Loucy (cell line): ENCODE data around the gene TEAD3.

ENCODE experiments used
- H2AFZ ChIP-seq: fragments of 200-600 bp; sonication (generic); 2 replicates; pipeline ENCODE4 v1.6.0; 2016; ENCODE audit warnings: antibody characterized with exemption, mild to moderate bottlenecking, low read length, moderate library complexity
- H3F3A ChIP-seq: fragments of 200-600 bp; 2 replicates; pipeline ENCODE4 v1.6.0; 2016; ENCODE audit warnings: antibody characterized with exemption, low read depth, mild to moderate bottlenecking
- H3K27me3 ChIP-seq: fragments of 200-600 bp; sonication (generic); 2 replicates; pipeline ENCODE4 v1.6.1; 2014; ENCODE audit warnings: low read length, mild to moderate bottlenecking; ENCODE audit not compliant: insufficient read depth, poor library complexity, severe bottlenecking
- H3K36me3 ChIP-seq: fragments of 200-600 bp; sonication (generic); 2 replicates; pipeline ENCODE4 v1.6.1; 2016; ENCODE audit warnings: low read length; ENCODE audit not compliant: insufficient read depth
- H3K4me1 ChIP-seq: fragments of 200-600 bp; sonication (generic); 2 replicates; pipeline ENCODE4 v1.5.1; 2014; ENCODE audit warnings: low read length, mild to moderate bottlenecking; ENCODE audit not compliant: insufficient read depth, poor library complexity, severe bottlenecking
- H3K4me2 ChIP-seq: fragments of 200-600 bp; sonication (generic); 2 replicates; pipeline ENCODE4 v1.6.0; 2014; ENCODE audit warnings: antibody characterized with exemption, low read length, low read depth, mild to moderate bottlenecking; ENCODE audit not compliant: poor library complexity, severe bottlenecking
- H3K4me3 ChIP-seq: fragments of 200-600 bp; sonication (generic); 2 replicates; pipeline ENCODE4 v1.5.1; 2014; ENCODE audit warnings: low read length, mild to moderate bottlenecking, mixed read lengths; ENCODE audit not compliant: poor library complexity, severe bottlenecking
- H3K79me2 ChIP-seq: fragments of 200-600 bp; sonication (generic); 2 replicates; pipeline ENCODE4 v1.6.1; 2014; ENCODE audit warnings: low read length; ENCODE audit not compliant: insufficient read depth
- H3K9ac ChIP-seq: fragments of 200-600 bp; sonication (generic); 2 replicates; pipeline ENCODE4 v1.6.0; 2014; ENCODE audit warnings: mild to moderate bottlenecking, low read depth, low read length, moderate library complexity; ENCODE audit not compliant: poor library complexity, severe bottlenecking
- H3K9me2 ChIP-seq: fragments of 200-600 bp; sonication (generic); replicated peaks from 2 replicates; pipeline ENCODE4 v1.6.1; 2016; ENCODE audit warnings: low read depth, low read length, mixed read lengths
- H3K9me3 ChIP-seq: fragments of 200-600 bp; sonication (generic); 2 replicates; pipeline ENCODE4 v1.6.1; 2014; ENCODE audit warnings: mild to moderate bottlenecking, antibody characterized with exemption, low read length, low read depth; ENCODE audit not compliant: insufficient read depth
- H4K20me1 ChIP-seq: fragments of 200-600 bp; sonication (generic); 2 replicates; pipeline ENCODE4 v1.6.0; 2014; ENCODE audit warnings: antibody characterized with exemption, low read length, mild to moderate bottlenecking; ENCODE audit not compliant: insufficient read depth, poor library complexity, severe bottlenecking
- CTCF ChIP-seq: fragments of 200-600 bp; sonication (generic); conservative IDR thresholded peaks from 2 replicates; pipeline ENCODE4 v1.5.1; 2014; ENCODE audit warnings: mild to moderate bottlenecking, antibody characterized with exemption, low read length
- EZH2phosphoT487 ChIP-seq: fragments of 200-600 bp; IDR thresholded peaks from 2 replicates; pipeline ENCODE4 v1.6.1; 2018; ENCODE audit warnings: antibody characterized with exemption, mild to moderate bottlenecking, moderate library complexity, borderline replicate concordance

Gene TEAD3

GRCh38 chr6:35533981-35534380, 37.1 kb upstream of the TEAD3 start:
- Histone ChIP-seq H3K79me2 (no peaks in the 10 kb centered on the region), H3K9me2 (no peaks in the 10 kb centered on the region), H3K9me3 (no peaks in the 10 kb centered on the region), H4K20me1 (no peaks in the 10 kb centered on the region), H3K4me3 (no peak overlapping the region), H3K9ac (no peak overlapping the region), H2AFZ (no peak overlapping the region), H3K36me3 (no peaks in the 10 kb centered on the region), H3K27me3 (no peaks in the 10 kb centered on the region), H3K4me2 (no peak overlapping the region), H3F3A (no peaks in the 10 kb centered on the region), H3K4me1 (no peaks in the 10 kb centered on the region)
- TF ChIP-seq EZH2phosphoT487, result no peak

GRCh38 chr6:35532126-35532525, 35.2 kb upstream of the TEAD3 start:
- Histone ChIP-seq H3K36me3 (no peaks in the 10 kb centered on the region), H3K9me3 (no peaks in the 10 kb centered on the region), H2AFZ (no peak overlapping the region), H3K4me3 (no peak overlapping the region), H4K20me1 (no peaks in the 10 kb centered on the region), H3K9ac (no peak overlapping the region), H3K4me2 (no peak overlapping the region), H3K79me2 (no peaks in the 10 kb centered on the region), H3K27me3 (no peaks in the 10 kb centered on the region), H3K9me2 (no peaks in the 10 kb centered on the region), H3F3A (no peaks in the 10 kb centered on the region), H3K4me1 (no peaks in the 10 kb centered on the region)
- TF ChIP-seq CTCF, result no peak
- no peak for TF ChIP-seq EZH2phosphoT487

- Histone ChIP-seq H2AFZ (no peak overlapping the region), H3K4me2 (no peak overlapping the region), H3K9me2 (no peaks in the 10 kb centered on the region), H3K79me2 (no peaks in the 10 kb centered on the region), H3K9me3 (no peaks in the 10 kb centered on the region), H3K4me1 (no peaks in the 10 kb centered on the region), H3F3A (no peaks in the 10 kb centered on the region), H3K36me3 (no peaks in the 10 kb centered on the region), H3K4me3 (no peak overlapping the region), H4K20me1 (no peaks in the 10 kb centered on the region), H3K9ac (no peak overlapping the region), H3K27me3 (no peaks in the 10 kb centered on the region)
- TF ChIP-seq EZH2phosphoT487, result no peak
- no peak for TF ChIP-seq CTCF
Observed at GRCh38 chr6:35524380-35525020, 27.6 kb upstream of the TEAD3 start.
